DMS53 treated with DMSO at 0.1 percent for 48 hours (cell line): ENCODE results near the gene E2F3.
A peak's percentile ranks its signal among the peaks of the same experiment; 100 is the strongest.
"Not testable (repeated sequence)": the region's sequence is repeated elsewhere in the genome, so short reads cannot be mapped to it uniquely, and the experiment has no call there.

Experiments
- DNase-seq: peaks from one replicate; lab custom pipeline; 2025; ENCODE audit not compliant: unreplicated experiment; lab: John Stamatoyannopoulos, UW

The E2F3 gene

DNA sequence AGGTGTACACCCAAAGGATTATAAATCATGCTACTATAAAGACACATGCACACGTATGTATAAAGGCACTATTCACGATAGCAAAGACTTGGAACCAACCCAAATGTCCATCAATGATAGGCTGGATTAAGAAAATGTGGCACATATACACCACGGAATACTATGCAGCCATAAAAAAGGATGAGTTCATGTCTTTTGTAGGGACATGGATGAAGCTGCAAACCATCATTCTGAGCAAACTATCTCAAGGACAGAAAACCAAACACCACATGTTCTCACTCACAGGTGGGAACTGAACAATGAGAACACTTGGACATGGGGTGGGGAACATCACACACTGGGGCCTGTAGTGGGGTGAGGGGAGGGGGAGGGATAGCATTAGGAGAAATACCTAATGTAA, 123.5 kb downstream of the E2F3 start:
- not testable (repeated sequence) for DNase-seq

DNA sequence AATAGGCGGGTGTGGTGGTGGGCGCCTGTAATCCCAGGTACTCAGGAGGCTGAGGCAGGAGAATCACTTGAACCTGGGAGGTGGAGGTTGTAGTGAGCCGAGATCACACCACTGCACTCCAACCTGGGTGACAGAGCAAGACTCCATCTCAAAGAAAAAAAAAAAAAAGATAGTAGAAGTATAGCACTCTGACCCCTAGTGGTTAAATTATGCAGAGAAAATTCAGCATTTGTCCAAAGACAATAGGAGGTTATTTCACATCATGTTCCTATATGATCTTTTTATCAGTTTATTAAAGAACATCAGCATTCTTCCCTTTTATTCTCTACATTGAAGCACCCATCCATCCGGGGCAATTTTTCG, 127.4 kb downstream of the E2F3 start:
- DNase-seq = peak; percentile 48

DNA sequence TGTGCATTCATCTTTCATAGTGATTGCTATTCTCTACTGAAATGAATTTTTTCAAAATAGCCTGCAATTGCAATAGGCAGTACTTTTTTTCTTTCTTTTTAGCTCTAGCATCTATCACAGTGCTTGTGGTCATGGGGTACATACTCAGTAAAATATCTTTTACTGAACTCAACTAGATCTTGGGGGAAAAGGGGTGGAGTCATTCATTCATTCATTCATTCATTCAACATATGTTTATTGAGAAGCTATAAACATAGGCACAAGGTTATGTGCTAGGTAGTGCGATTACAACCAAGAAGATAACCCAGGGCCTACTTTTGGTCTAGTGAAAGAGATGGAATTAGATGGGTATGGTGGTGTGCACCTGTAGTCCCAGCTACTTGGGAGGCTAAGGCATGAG, 131.2 kb downstream of the E2F3 start:
- no peak for DNase-seq

DNA sequence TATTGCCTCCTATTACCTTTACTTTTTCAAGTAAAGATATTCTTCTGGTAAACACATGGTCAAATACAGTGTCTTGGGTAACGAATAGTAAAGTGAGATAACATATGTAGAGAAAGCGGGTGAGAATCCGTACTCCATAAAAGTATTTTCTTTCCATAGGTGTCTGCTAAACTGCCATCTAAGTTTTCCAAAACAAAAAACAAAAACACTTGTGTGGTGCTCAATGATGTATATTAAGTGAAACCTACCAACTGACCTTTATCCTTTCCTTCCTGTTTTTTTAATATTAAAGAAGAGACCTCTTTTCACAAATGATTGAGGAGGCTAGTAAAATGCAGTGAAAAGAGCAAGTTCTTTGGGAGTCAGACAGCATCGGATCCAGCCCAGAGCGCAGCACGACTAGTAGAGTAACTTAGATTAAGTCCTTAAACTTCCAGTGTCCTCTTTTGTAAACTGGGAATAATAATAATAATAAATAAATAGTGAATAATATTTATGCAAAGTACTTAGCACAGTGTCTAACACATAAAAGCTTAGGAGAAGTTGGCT, 132.1 kb downstream of the E2F3 start:
- no peak for DNase-seq

DNA sequence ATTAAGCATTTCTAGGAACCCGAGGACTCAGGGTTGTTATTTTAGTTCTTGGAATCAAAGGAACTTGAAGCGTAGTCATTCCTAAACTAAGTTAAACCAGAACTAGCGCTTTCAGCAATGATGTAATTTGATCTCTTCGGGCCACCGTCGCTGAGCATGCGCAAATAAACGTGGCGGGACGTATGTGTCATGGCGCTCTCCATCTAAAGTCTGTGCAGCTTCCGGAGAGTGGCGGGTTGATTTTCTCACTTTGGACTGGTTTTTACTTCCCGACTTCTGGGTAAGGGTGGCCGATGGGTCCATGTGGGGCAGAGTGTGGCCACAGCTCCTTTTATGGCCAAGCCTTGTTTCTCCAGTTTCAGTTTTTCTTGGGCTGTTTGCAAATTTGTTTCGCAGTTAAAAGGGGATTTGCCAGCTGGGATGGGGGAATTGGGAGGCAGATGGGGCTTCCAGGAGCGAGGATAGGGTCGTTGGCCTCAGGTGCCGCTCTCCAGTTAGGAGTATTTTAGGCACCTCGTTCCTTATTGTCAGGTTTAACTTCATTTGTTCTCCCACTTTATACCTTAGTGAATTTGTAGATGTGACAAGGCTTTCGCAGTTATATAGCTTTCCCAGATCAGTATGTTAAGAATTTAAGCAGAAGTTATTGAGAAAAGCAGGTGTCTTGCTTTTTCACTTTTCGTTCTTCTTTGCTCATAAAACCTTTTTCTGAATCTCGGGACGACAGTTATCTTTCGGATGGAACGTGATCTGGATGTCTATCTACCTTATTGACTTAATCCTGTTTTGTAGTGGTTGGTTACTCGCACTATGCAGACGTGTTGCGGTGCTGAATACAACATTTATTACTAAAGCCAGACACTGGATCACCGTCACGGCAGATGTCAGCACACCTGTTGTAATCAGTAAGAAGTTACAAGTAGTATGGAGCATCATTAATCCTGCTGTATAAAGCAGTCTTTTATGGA, 132.9 kb downstream of the E2F3 start, which contains the start of gene CDKAL1:
Gene CDKAL1, plus strand, starts transcription at position 163 of the 968 bp plus-strand sequence. CDS start 11,894 bp downstream, outside the sequence.
- DNase-seq = peak; percentile 84

DNA sequence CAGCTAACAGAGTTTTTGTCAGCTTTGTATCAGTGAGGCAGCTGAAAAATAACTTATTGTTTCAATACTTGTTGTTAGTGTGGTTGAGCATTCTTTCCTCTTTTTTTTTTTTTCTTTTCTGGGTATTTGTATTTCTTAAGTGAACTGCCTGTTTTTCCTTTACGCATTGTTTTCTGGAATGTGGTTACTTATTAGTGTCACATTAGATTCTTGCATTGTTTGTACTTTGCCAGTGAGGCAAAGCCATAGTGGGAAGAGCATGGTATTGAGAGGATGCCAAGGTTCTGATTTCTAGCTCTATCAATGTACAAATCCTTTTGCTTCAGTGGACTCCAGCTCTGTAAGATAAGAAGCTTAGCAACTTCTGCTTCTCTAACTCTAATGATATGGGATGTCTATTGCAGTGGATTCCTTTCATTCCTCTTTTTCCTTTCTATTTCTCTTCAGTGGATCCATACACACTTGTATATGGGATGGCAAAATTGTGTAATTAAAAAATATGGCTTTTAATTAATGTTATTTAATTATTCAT, 136.5 kb downstream of the E2F3 start:
- DNase-seq = no peak

DNA sequence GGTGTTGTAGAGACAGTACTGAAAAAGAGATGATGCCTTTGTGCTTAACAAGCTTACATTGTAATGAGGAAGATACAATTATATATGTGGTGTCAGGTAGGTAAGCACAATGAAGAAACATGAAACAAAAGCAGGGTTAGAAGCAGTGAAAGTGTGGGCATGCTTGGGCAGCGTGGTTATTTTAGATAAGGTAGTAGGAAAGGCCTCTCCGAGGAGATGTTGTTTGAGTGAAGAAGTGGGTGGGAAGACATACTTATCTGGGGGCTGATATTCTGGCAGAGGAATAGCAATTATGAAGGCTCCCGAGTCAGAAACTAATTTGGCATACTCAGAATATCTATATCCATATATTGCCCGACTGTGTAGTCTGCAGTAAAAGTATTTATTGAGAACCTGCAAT, 137.2 kb downstream of the E2F3 start:
- DNase-seq = no peak

DNA sequence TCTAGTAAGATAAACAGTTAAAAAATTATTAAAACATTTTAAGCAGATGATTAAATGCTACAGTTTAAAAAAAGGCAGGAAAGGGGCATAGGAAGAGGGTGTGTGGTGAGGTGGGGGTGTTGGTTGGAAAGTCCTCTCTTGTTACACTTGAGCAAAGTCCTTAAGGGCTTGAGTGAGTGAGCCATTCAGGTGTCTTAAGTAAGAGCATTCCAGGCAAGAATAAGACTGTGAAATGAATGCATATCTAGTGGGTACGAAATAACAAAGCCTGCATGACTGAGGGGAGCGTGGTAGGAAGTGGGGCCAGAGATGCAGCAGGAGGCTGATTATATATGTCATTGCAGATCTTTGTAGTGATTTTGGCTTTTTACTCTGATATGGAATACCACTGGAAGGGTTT, 137.7 kb downstream of the E2F3 start:
- no peak for DNase-seq

DNA sequence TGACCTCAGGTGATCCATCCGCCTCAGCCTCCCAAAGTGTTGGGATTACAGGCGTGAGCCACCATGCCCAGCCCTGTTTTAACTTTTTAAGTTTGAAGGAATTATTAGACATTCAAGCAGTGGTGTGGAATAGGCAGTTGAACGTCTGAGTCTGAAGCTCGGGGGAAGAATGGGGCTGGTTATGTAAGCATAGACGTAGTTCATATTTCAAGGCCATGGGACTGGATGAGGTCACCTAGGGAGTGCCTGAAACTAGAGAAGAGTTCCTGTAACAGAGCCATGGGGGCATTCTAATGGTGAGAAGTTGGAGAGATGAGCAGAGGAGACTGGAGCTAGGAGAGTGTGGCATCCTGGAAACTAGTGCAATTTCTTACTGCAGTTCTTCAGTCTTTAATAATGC, 139.0 kb downstream of the E2F3 start:
- DNase-seq = no peak

DNA sequence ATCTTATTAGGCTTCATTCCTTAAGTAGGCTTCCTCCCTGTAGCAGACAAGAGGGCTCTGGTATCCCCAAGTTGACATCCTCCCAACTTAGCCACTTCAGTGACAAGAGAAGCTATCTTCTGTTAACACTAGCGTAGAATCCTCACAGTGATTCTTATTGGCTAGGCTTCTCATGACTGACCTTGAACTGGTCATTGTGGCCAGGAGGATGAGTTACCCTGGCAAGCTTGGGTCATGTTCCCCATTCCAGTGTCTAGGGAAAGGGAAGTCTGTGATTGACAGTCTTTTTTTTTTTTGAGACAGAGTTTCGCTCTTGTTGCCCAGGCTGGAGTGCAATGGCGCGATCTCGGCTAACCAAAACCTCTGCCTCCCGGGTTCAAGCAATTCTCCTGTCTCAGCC, 139.7 kb downstream of the E2F3 start:
- no peak for DNase-seq

DNA sequence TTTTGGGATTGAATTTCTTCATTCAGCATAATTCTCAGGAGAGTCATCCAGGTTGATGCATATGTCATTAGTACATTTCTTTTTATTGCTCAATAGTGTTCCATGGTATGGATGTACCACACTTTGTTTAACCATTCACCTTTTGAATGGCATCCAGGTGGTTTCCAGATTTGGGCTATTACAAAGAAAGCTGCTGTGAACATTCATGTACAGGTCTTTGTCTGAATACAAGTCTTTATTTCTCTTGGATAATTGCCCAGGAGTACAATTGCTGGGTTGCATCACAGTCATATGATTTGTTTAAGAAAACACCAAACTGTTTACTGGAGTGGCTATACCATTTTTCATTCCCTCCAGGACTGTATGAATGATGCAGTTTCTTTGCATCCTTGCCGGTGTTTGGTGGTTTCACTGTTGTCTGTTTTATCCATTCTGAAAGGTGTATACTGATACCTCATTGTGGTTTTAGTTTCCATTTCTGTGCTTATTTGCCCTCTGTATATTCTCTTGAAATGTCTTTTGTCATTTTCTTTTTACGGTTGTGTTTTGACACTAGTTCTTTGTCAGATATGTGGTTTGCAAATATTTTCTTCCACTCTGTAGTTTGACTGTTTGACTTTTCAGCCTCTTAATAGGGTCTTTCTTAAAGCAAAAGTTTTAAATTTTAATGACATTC, 141.4 kb downstream of the E2F3 start:
- DNase-seq = no peak
